GM12878 (cell line): ENCODE data around the gene MAD1L1. TPM values are rescaled to one million over a fixed set of nuclear protein-coding genes. Genes with fewer than 3 reads are reported as not detected.

Experiments
- BCL11A ChIP-seq: IDR thresholded peaks from 2 replicates; pipeline ENCODE4 v1.6.1; 2011; ENCODE audit warnings: low read depth, low read length
- CBFB ChIP-seq: IDR thresholded peaks from 2 replicates; pipeline ENCODE4 v1.6.1; 2016; ENCODE audit warnings: antibody characterized with exemption, low read depth
- CBX5 ChIP-seq: sonication (generic); IDR thresholded peaks from 2 replicates; pipeline ENCODE4 v1.6.1; 2016; ENCODE audit warnings: low read depth, moderate library complexity, mild to moderate bottlenecking, inconsistent platforms
- CHD4 ChIP-seq: fragments of 200-600 bp; sonication (generic); IDR thresholded peaks from 2 replicates; pipeline ENCODE4 v1.6.1; 2016; ENCODE audit warnings: mild to moderate bottlenecking
- DPF2 ChIP-seq: fragments of 450-650 bp; IDR thresholded peaks from 2 replicates; pipeline ENCODE4 v1.6.1; 2017; ENCODE audit warnings: mild to moderate bottlenecking
- JUND ChIP-seq: IDR thresholded peaks from 2 replicates; pipeline ENCODE4 v1.6.1; 2012; ENCODE audit warnings: low read depth, mild to moderate bottlenecking, low read length, improper control_type of control experiment, moderate library complexity
- KAT2A ChIP-seq: conservative IDR thresholded peaks from 2 replicates; pipeline ENCODE4 v1.6.1; 2011; ENCODE audit warnings: low read depth, low read length; ENCODE audit not compliant: control insufficient read depth
- KDM1A ChIP-seq: fragments of 200-600 bp; sonication (generic); IDR thresholded peaks from 2 replicates; pipeline ENCODE4 v1.6.1; 2016; ENCODE audit warnings: borderline replicate concordance
- NFIC ChIP-seq: IDR thresholded peaks from 2 replicates; pipeline ENCODE4 v1.6.1; 2012; ENCODE audit warnings: low read depth, mild to moderate bottlenecking, inconsistent platforms, low read length, moderate library complexity
- NFXL1 ChIP-seq: fragments of 450-650 bp; IDR thresholded peaks from 2 replicates; pipeline ENCODE4 v1.6.1; 2017; ENCODE audit warnings: antibody characterized with exemption, mild to moderate bottlenecking, borderline replicate concordance
- NFYA ChIP-seq: IDR thresholded peaks from 2 replicates; pipeline ENCODE4 v1.6.1; 2011; ENCODE audit warnings: low read depth, mild to moderate bottlenecking, low read length, improper control_type of control experiment, borderline replicate concordance
- PAX8 ChIP-seq: fragments of 450-650 bp; IDR thresholded peaks from 2 replicates; pipeline ENCODE4 v1.6.1; 2017; ENCODE audit warnings: mild to moderate bottlenecking, moderate library complexity
- PML ChIP-seq: IDR thresholded peaks from 2 replicates; pipeline ENCODE4 v1.6.1; 2012; ENCODE audit warnings: low read length, inconsistent platforms
- POLR2A ChIP-seq: IDR thresholded peaks from 2 replicates; pipeline ENCODE4 v1.6.1; 2011; ENCODE audit warnings: low read depth, mild to moderate bottlenecking, low read length
- POU2F2 ChIP-seq: IDR thresholded peaks from 3 replicates; pipeline ENCODE4 v1.6.1; 2011; ENCODE audit warnings: low read depth, mild to moderate bottlenecking, low read length, borderline replicate concordance
- RAD21 ChIP-seq: IDR thresholded peaks from 2 replicates; pipeline ENCODE4 v1.6.1; 2011; ENCODE audit warnings: mild to moderate bottlenecking, low read depth, low read length, moderate library complexity; ENCODE audit not compliant: insufficient read depth
- RB1 ChIP-seq: fragments of 450-650 bp; formaldehyde crosslinking; IDR thresholded peaks from 2 replicates; pipeline ENCODE4 v1.6.1; 2017; ENCODE audit warnings: mild to moderate bottlenecking, borderline replicate concordance
- SMC3 ChIP-seq: IDR thresholded peaks from 2 replicates; pipeline ENCODE4 v1.6.1; 2011; ENCODE audit warnings: low read length, improper control_type of control experiment, borderline replicate concordance
- TAF1 ChIP-seq: IDR thresholded peaks from 2 replicates; pipeline ENCODE4 v1.6.1; 2011; ENCODE audit warnings: mild to moderate bottlenecking, low read depth, low read length, borderline replicate concordance
- TCF12 ChIP-seq: IDR thresholded peaks from 2 replicates; pipeline ENCODE4 v1.6.1; 2011; ENCODE audit warnings: low read depth, mild to moderate bottlenecking, low read length
- polyA plus RNA-seq, 11 experiments: library from polyadenylated mRNA; depleted of rRNA in 4 of 11; unstranded in 6 of 11; stranded (reverse) in 5 of 11; fragments of >200 nt; fragmentation: Nextera tagmentation in 4 of 11; fragmentation: Illumina TruSeq in 1 of 11; extraction: Ambion mirVana in 4 of 11; extraction: Trizol in 1 of 11; gene quantifications; 1 replicate in 1 of 11; 2 replicates in 10 of 11; pipeline versions ENCODE4 v1.2.1 to v1.2.3, GENCODE V29; 2011 to 2016; ENCODE audit warnings: inconsistent platforms in 2 of 11, missing spikeins in 2 of 11, low read depth in 1 of 11
- total RNA-seq, 4 experiments: library from RNA; depleted of rRNA in 3 of 4; stranded (reverse); fragments of >200 nt in 3 of 4; fragmentation: Illumina TruSeq in 1 of 4; extraction: Trizol in 1 of 4; gene quantifications; 2 replicates each; pipeline versions ENCODE4 v1.2.1 to v1.2.3, GENCODE V29; 2013 to 2021
- TF ChIP-seq, protein P1 (sequence below): IDR thresholded peaks from 2 replicates; pipeline ENCODE4 v1.6.1; 2011; ENCODE audit warnings: mild to moderate bottlenecking, low read depth, low read length, moderate library complexity; ENCODE audit not compliant: insufficient replicate concordance
- TF ChIP-seq, protein P2 (sequence below): IDR thresholded peaks from 2 replicates; pipeline ENCODE4 v1.6.1; 2011; ENCODE audit warnings: borderline replicate concordance, low read depth, mild to moderate bottlenecking, moderate library complexity, low read length; ENCODE audit not compliant: insufficient read depth, poor library complexity, severe bottlenecking

Gene MAD1L1
- total and polyA plus RNA-seq, 10 of the 15 experiments (the other 5 are each of a cell fraction or from before 2014, with no cell fraction given) = 2.2 to 76.8 (median 38.3) TPM

DNA sequence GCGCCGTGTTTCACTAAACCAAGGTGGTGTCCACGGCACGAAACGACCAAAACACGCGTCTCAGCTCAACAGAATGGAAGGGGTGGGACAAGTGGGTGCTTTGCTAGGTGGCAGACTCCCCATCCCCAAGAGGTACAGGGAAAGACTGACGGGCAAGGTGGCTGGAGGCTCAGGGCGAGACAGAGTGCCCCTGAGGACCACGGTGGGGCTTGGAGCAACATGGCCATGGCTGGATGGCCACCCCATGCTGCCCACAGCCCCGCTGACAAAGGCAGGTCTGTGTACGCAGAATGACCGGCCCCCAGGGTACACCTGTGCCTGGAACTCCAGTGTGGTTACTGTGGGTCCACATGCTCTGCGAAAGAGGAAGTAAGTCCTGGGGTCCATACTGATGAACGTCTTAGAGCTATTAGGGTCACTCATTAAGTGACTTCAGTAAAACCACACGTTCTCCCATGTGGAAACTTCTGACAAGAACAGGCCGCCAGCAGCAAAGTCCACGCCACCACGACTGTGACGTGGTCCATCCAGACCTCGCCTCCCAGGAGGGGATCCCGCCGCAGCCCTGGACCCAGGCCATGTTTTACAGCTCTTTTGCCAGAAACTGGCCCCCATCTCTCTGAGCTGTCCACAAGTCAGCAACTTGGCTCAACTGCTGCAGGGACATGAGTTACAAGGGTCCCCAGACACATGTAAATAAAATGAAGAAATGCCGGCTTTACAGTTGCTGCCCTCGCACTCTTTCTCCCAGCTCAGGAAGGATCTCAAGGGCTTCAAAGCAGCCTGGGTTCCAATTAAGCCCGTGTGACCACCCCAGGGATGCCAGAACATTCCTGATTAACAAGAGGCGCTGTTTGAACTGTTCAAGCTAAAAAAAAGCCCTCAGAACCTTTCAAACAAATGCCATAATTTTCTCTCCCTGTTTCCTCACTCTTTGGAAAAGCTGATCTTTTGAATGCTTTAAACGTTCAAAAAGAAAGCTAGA is 66.8 kb downstream of the MAD1L1 start (continued):
- TF ChIP-seq KAT2A (no peak), KDM1A (no peak), CBFB (peak; percentile 92), NFIC (peak; percentile 63; the same call in 1 of the 2 replicates), POLR2A (no peak), TCF12 (peak; percentile 96), TAF1 (no peak), PML (no peak), PAX8 (no peak), POU2F2 (peak; percentile 72; the same call in 1 of the 3 replicates), CHD4 (no peak), CBX5 (no peak), RB1 (no peak), JUND (peak; percentile 73; the same call in 1 of the 2 replicates), DPF2 (peak; percentile 98), RAD21 (no peak), SMC3 (peak; percentile 20; the same call in 1 of the 2 replicates), NFYA (no peak), NFXL1 (no peak), BCL11A (peak; percentile 97)
- TF ChIP-seq, protein P1, sequence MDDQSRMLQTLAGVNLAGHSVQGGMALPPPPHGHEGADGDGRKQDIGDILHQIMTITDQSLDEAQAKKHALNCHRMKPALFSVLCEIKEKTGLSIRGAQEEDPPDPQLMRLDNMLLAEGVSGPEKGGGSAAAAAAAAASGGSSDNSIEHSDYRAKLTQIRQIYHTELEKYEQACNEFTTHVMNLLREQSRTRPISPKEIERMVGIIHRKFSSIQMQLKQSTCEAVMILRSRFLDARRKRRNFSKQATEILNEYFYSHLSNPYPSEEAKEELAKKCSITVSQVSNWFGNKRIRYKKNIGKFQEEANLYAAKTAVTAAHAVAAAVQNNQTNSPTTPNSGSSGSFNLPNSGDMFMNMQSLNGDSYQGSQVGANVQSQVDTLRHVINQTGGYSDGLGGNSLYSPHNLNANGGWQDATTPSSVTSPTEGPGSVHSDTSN = no peak
- TF ChIP-seq, protein P2, sequence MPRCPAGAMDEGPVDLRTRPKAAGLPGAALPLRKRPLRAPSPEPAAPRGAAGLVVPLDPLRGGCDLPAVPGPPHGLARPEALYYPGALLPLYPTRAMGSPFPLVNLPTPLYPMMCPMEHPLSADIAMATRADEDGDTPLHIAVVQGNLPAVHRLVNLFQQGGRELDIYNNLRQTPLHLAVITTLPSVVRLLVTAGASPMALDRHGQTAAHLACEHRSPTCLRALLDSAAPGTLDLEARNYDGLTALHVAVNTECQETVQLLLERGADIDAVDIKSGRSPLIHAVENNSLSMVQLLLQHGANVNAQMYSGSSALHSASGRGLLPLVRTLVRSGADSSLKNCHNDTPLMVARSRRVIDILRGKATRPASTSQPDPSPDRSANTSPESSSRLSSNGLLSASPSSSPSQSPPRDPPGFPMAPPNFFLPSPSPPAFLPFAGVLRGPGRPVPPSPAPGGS = peak; percentile 61
